OCI-LY3 (cell line): ENCODE data around the gene ABCB8.

Source experiments
- H2AFZ ChIP-seq: fragments of 200-600, 300-600 bp; shearing (Covaris generic); 2 replicates; pipeline ENCODE4 v1.6.0; 2014; ENCODE audit warnings: antibody characterized with exemption, low read depth, low read length
- H3K27ac ChIP-seq: fragments of 200-600, 300-600 bp; sonication (generic); 2 replicates; pipeline ENCODE4 v1.5.1; 2014; ENCODE audit warnings: mild to moderate bottlenecking, low read length, moderate library complexity, mixed read lengths
- H3K27me3 ChIP-seq: fragments of 200-600, 300-600 bp; sonication (generic); 2 replicates; pipeline ENCODE4 v1.6.1; 2014; ENCODE audit warnings: low read depth, low read length, mixed read lengths
- H3K36me3 ChIP-seq: fragments of 200-600, 300-600 bp; sonication (generic); replicated peaks from 2 replicates; pipeline ENCODE3; 2014; ENCODE audit warnings: low read depth, low read length, mixed read lengths
- H3K4me1 ChIP-seq: fragments of 300-600, 200-600 bp; sonication (generic); 2 replicates; pipeline ENCODE4 v1.6.1; 2014; ENCODE audit warnings: low read length, mixed read lengths
- H3K4me2 ChIP-seq: fragments of 200-600, 300-600 bp; sonication (generic); 2 replicates; pipeline ENCODE4 v1.6.1; 2014; ENCODE audit warnings: low read length, mixed read lengths
- H3K4me3 ChIP-seq: fragments of 300-600, 200-600 bp; sonication (generic); 2 replicates; pipeline ENCODE4 v1.5.1; 2014; ENCODE audit warnings: antibody characterized with exemption, mild to moderate bottlenecking, low read length, moderate library complexity
- H3K79me2 ChIP-seq: fragments of 300-600, 200-600 bp; shearing (Covaris generic); 2 replicates; pipeline ENCODE4 v1.6.1; 2014; ENCODE audit warnings: mild to moderate bottlenecking, low read length, mixed read lengths
- H3K9ac ChIP-seq: fragments of 300-600, 200-600 bp; shearing (Covaris generic); 2 replicates; pipeline ENCODE4 v1.6.0; 2014; ENCODE audit warnings: mild to moderate bottlenecking, low read length, moderate library complexity
- H3K9me3 ChIP-seq: fragments of 200-600, 300-600 bp; shearing (Covaris generic); 2 replicates; pipeline ENCODE4 v1.6.1; 2014; ENCODE audit warnings: low read length, mixed read lengths; ENCODE audit not compliant: insufficient read depth
- H4K20me1 ChIP-seq: fragments of 200-600, 300-600 bp; sonication (generic); 2 replicates; pipeline ENCODE4 v1.6.1; 2016; ENCODE audit warnings: low read length, mixed read lengths; ENCODE audit not compliant: insufficient read depth
- CTCF ChIP-seq: fragments of 200-600, 300-600 bp; sonication (generic); IDR thresholded peaks from 2 replicates; pipeline ENCODE4 v1.5.1; 2014; ENCODE audit warnings: antibody characterized with exemption, low read length, low read depth
- EZH2phosphoT487 ChIP-seq: fragments of 200-600 bp; shearing (Covaris generic); IDR thresholded peaks from 2 replicates; pipeline ENCODE4 v1.6.1; 2018; ENCODE audit warnings: antibody characterized with exemption, mixed run types, low read depth

The ABCB8 gene

GRCh38 chr7:150992051-150992640, 36.1 kb upstream of the ABCB8 start:
- Histone ChIP-seq H3K4me2 (no peak overlapping the region), H3K4me1 (peaks cover 5% of the 10 kb centered on the region; the same call in 1 of the 2 replicates), H3K9ac (no peak overlapping the region), H3K27me3 (no peaks in the 10 kb centered on the region), H3K4me3 (no peak overlapping the region), H3K27ac (no peak overlapping the region), H3K79me2 (no peaks in the 10 kb centered on the region), H3K9me3 (peaks cover 9% of the 10 kb centered on the region; the same call in 1 of the 2 replicates), H4K20me1 (no peaks in the 10 kb centered on the region), H2AFZ (no peak overlapping the region), H3K36me3 (peaks cover 3% of the 10 kb centered on the region)
- TF ChIP-seq CTCF (no peak), EZH2phosphoT487 (no peak)

GRCh38 chr7:150992833-150993302, 35.4 kb upstream of the ABCB8 start:
- Histone ChIP-seq H2AFZ (no peak overlapping the region), H3K9ac (no peak overlapping the region)

GRCh38 chr7:150993511-150993910, 34.7 kb upstream of the ABCB8 start:
- Histone ChIP-seq H3K4me1 (no peaks in the 10 kb centered on the region), H3K4me3 (no peak overlapping the region), H4K20me1 (no peaks in the 10 kb centered on the region), H3K9ac (no peak overlapping the region), H3K9me3 (peaks cover 9% of the 10 kb centered on the region; the same call in 1 of the 2 replicates), H3K79me2 (no peaks in the 10 kb centered on the region), H3K27me3 (no peaks in the 10 kb centered on the region), H3K4me2 (no peak overlapping the region), H2AFZ (no peak overlapping the region), H3K27ac (no peak overlapping the region), H3K36me3 (peaks cover 3% of the 10 kb centered on the region)
- TF ChIP-seq EZH2phosphoT487 (no peak), CTCF (no peak)

More at GRCh38 chr7:150992833-150993302, 35.4 kb upstream of the ABCB8 start:
- no peaks in the 10 kb centered on the region for H3K79me2 ChIP-seq
- peaks cover 9% of the 10 kb centered on the region; the same call in 1 of the 2 replicates for H3K9me3 ChIP-seq
- H3K4me2 ChIP-seq: no peak overlapping the region
- no peaks in the 10 kb centered on the region for H3K27me3 ChIP-seq
- H3K4me3 ChIP-seq: no peak overlapping the region
- H3K36me3 ChIP-seq: peaks cover 3% of the 10 kb centered on the region
- H3K4me1 ChIP-seq: peaks cover 5% of the 10 kb centered on the region; the same call in 1 of the 2 replicates
- H4K20me1 ChIP-seq: no peaks in the 10 kb centered on the region
- TF ChIP-seq CTCF: no peak
- TF ChIP-seq EZH2phosphoT487: no peak
- H3K27ac ChIP-seq: no peak overlapping the region

- peaks cover 9% of the 10 kb centered on the region; the same call in 1 of the 2 replicates for H3K9me3 ChIP-seq
- H3K27ac ChIP-seq: no peak overlapping the region
- H2AFZ ChIP-seq: no peak overlapping the region
- no peak overlapping the region for H3K9ac ChIP-seq
- TF ChIP-seq CTCF (no peak), EZH2phosphoT487 (no peak)
- H3K36me3 ChIP-seq: peaks cover 3% of the 10 kb centered on the region
- H3K79me2 ChIP-seq: no peaks in the 10 kb centered on the region
- H4K20me1 ChIP-seq: no peaks in the 10 kb centered on the region
- no peak overlapping the region for H3K4me2 ChIP-seq
- H3K27me3 ChIP-seq: no peaks in the 10 kb centered on the region
- H3K4me1 ChIP-seq: no peaks in the 10 kb centered on the region
- H3K4me3 ChIP-seq: no peak overlapping the region
These were observed 34.0 kb upstream of the ABCB8 start for GRCh38 chr7:150994141-150994837.
